AG20443 (cell line): Measurements from ENCODE around the gene TCF7L2.
A peak's percentile ranks its signal among the peaks of the same experiment; 100 is the strongest.

ENCODE experiments used
- DNase-seq: peaks from one replicate; pipeline ENCODE4 v3.0.0; 2012; ENCODE audit warnings: low spot score, mixed read lengths

The TCF7L2 gene

GRCh38 chr10:113022265-113022664, 72.2 kb downstream of the TCF7L2 start:
- DNase-seq: no peak

GRCh38 chr10:113023017-113023416, 73.0 kb downstream of the TCF7L2 start:
- no peak for DNase-seq

GRCh38 chr10:113024930-113025329, 74.9 kb downstream of the TCF7L2 start:
- DNase-seq: no peak

GRCh38 chr10:113025487-113025886, 75.4 kb downstream of the TCF7L2 start:
- DNase-seq: no peak

GRCh38 chr10:113026679-113027078, 76.6 kb downstream of the TCF7L2 start:
- peak; percentile 71 for DNase-seq

GRCh38 chr10:113027230-113027573, 77.2 kb downstream of the TCF7L2 start:
- no peak for DNase-seq

GRCh38 chr10:113027574-113028455, 77.8 kb downstream of the TCF7L2 start:
- no peak for DNase-seq

- no peak for DNase-seq
Observed at GRCh38 chr10:113028456-113029440, 78.7 kb downstream of the TCF7L2 start.

GRCh38 chr10:113030453-113030852, 80.4 kb downstream of the TCF7L2 start:
- no peak for DNase-seq

GRCh38 chr10:113031147-113031546, 81.1 kb downstream of the TCF7L2 start:
- no peak for DNase-seq

GRCh38 chr10:113033991-113034390, 83.9 kb downstream of the TCF7L2 start:
- no peak for DNase-seq

GRCh38 chr10:113035732-113036312, 85.8 kb downstream of the TCF7L2 start:
- no peak for DNase-seq

- DNase-seq: no peak
Observed at GRCh38 chr10:113036619-113037018, 86.6 kb downstream of the TCF7L2 start.

GRCh38 chr10:113037218-113037617, 87.2 kb downstream of the TCF7L2 start:
- DNase-seq: no peak

GRCh38 chr10:113038183-113038582, 88.1 kb downstream of the TCF7L2 start:
- DNase-seq: no peak

GRCh38 chr10:113038985-113039384, 88.9 kb downstream of the TCF7L2 start:
- DNase-seq: no peak

GRCh38 chr10:113041324-113041723, 91.3 kb downstream of the TCF7L2 start:
- DNase-seq: no peak

GRCh38 chr10:113041841-113042750, 92.0 kb downstream of the TCF7L2 start:
- no peak for DNase-seq

GRCh38 chr10:113042868-113043267, 92.8 kb downstream of the TCF7L2 start:
- DNase-seq: no peak

- DNase-seq: no peak
Observed at GRCh38 chr10:113044016-113044755, 94.1 kb downstream of the TCF7L2 start.
